CD14-positive monocyte (primary cell): ENCODE measurements around the gene ACP1. TPM values are rescaled to one million over a fixed set of nuclear protein-coding genes. Genes with fewer than 3 reads are reported as not detected.

Source experiments
- DNase-seq, 3 donors: peaks; one replicate each; pipeline ENCODE4 v3.0.0-alpha.2; 2011 to 2022
- H2AFZ ChIP-seq: 2 replicates; pipeline ENCODE4 v1.6.0; 2012; ENCODE audit warnings: mild to moderate bottlenecking, low read depth, low read length, inconsistent platforms; ENCODE audit not compliant: insufficient read depth, poor library complexity, severe bottlenecking
- H3K27ac ChIP-seq, 2 donors: 1 replicate in 1 of 2; 2 replicates in 1 of 2; pipeline ENCODE4 v1.5.1; 2012 to 2013; ENCODE audit warnings: low read length in 2 of 2, control low read depth in 1 of 2, inconsistent platforms in 1 of 2, low read depth in 1 of 2, mild to moderate bottlenecking in 1 of 2
- H3K27me3 ChIP-seq, 2 donors: one replicate each; pipeline versions ENCODE4 v1.6.0 to v1.6.1; 2011 to 2013; ENCODE audit warnings: low read length in 2 of 2; ENCODE audit not compliant: control insufficient read depth in 2 of 2, insufficient read depth in 2 of 2
- H3K36me3 ChIP-seq, 2 donors: replicated peaks in 1 of 2; 1 replicate in 1 of 2; 2 replicates in 1 of 2; pipeline versions ENCODE4 v1.5.1 to v1.6.1; 2012 to 2013; ENCODE audit warnings: low read length in 2 of 2, control low read depth in 1 of 2, inconsistent platforms in 1 of 2, mild to moderate bottlenecking in 1 of 2; ENCODE audit not compliant: insufficient read depth in 2 of 2, control insufficient read depth in 1 of 2
- H3K4me1 ChIP-seq, 2 donors: 1 replicate in 1 of 2; 2 replicates in 1 of 2; pipeline versions ENCODE4 v1.5.1 to v1.6.1; 2012 to 2013; ENCODE audit warnings: low read length in 2 of 2, control low read depth in 1 of 2, inconsistent platforms in 1 of 2, mild to moderate bottlenecking in 1 of 2, moderate library complexity in 1 of 2; ENCODE audit not compliant: insufficient read depth in 2 of 2, control insufficient read depth in 1 of 2
- H3K4me2 ChIP-seq: replicated peaks from 2 replicates; pipeline ENCODE3; 2012; ENCODE audit warnings: low read length, moderate library complexity, mild to moderate bottlenecking; ENCODE audit not compliant: poor library complexity, severe bottlenecking; ENCODE audit errors: extremely low read depth
- H3K4me3 ChIP-seq, 3 experiments: fragments of 200-600 bp in 1 of 3; sonication (generic) in 1 of 3; replicated peaks in 1 of 3; 1 replicate in 2 of 3; 2 replicates in 1 of 3; pipeline ENCODE4 v1.5.1; 2011 to 2013; ENCODE audit warnings: low read length in 3 of 3, mild to moderate bottlenecking in 3 of 3, control low read depth in 2 of 3, low read depth in 2 of 3, inconsistent platforms in 1 of 3, moderate library complexity in 1 of 3
- H3K79me2 ChIP-seq: 2 replicates; pipeline ENCODE4 v1.6.0; 2012; ENCODE audit warnings: mild to moderate bottlenecking, control low read depth, inconsistent platforms, low read length, moderate library complexity; ENCODE audit not compliant: insufficient read depth
- H3K9ac ChIP-seq: 2 replicates; pipeline ENCODE4 v1.6.0; 2017; ENCODE audit warnings: low read length, mild to moderate bottlenecking; ENCODE audit not compliant: insufficient read depth, poor library complexity, severe bottlenecking
- H3K9me3 ChIP-seq, 2 donors: replicated peaks in 1 of 2; 1 replicate in 1 of 2; 2 replicates in 1 of 2; pipeline versions ENCODE4 v1.5.1 to v1.6.1; 2012 to 2013; ENCODE audit warnings: low read length in 2 of 2, control low read depth in 1 of 2; ENCODE audit not compliant: control insufficient read depth in 1 of 2, insufficient read depth in 1 of 2
- H4K20me1 ChIP-seq: 2 replicates; pipeline ENCODE4 v1.6.0; 2012; ENCODE audit warnings: mild to moderate bottlenecking, low read length, control low read depth, moderate library complexity; ENCODE audit not compliant: insufficient read depth
- H3K27ac Mint-ChIP-seq, 7 donors: one replicate each; pipeline ENCODE4 v1.8.0; 2020; ENCODE audit warnings: mild to moderate bottlenecking in 7 of 7, mixed read lengths in 7 of 7, moderate library complexity in 6 of 7, inconsistent platforms in 2 of 7
- H3K27me3 Mint-ChIP-seq, 3 donors: one replicate each; pipeline ENCODE4 v1.8.0; 2021 to 2022; ENCODE audit warnings: low read depth in 3 of 3, mild to moderate bottlenecking in 3 of 3, mixed read lengths in 3 of 3, moderate library complexity in 3 of 3, inconsistent platforms in 1 of 3
- H3K36me3 Mint-ChIP-seq, 2 donors: one replicate each; pipeline ENCODE4 v1.8.0; 2020; ENCODE audit warnings: mixed read lengths in 2 of 2, inconsistent platforms in 1 of 2, mild to moderate bottlenecking in 1 of 2
- H3K4me1 Mint-ChIP-seq: one replicate; pipeline ENCODE4 v1.8.0; 2020; ENCODE audit warnings: mild to moderate bottlenecking, mixed read lengths
- H3K4me3 Mint-ChIP-seq, 2 donors: one replicate each; pipeline ENCODE4 v1.8.0; 2020; ENCODE audit warnings: mild to moderate bottlenecking in 2 of 2, mixed read lengths in 2 of 2, moderate library complexity in 1 of 2
- H3K9me3 Mint-ChIP-seq, 7 donors: one replicate each; pipeline ENCODE4 v1.8.0; 2020 to 2022; ENCODE audit warnings: mixed read lengths in 7 of 7, mild to moderate bottlenecking in 6 of 7, moderate library complexity in 6 of 7, inconsistent platforms in 2 of 7
- WGBS: methylation state at CpG from one replicate; pipeline ENCODE4 v1.1.5; 2013; ENCODE audit warnings: missing lambda C conversion rate; ENCODE audit not compliant: insufficient coverage; 5-methylcytosine and 5-hydroxymethylcytosine counted together
- intact Hi-C, 2 donors: fragments of 100-400 bp; cut with micrococcal nuclease; formaldehyde crosslinking; loops; one replicate each; pipeline versions ENCODE4 v1.15.0 to v1.15.1; 2023
- polyA plus RNA-seq, 3 donors: library from polyadenylated mRNA; depleted of rRNA in 1 of 3; unstranded in 2 of 3; stranded (reverse) in 1 of 3; fragments of 300-500 nt in 2 of 3; fragments of >200 nt in 1 of 3; fragmentation: Illumina TruSeq in 2 of 3; gene quantifications; 1 replicate in 2 of 3; 2 replicates in 1 of 3; pipeline ENCODE4 v1.2.3, GENCODE V29; 2012 to 2021
- TF ChIP-seq, protein P1 (sequence below): fragments of 200-600 bp; IDR thresholded peaks from one replicate; pipeline ENCODE4 v1.8.0; 2022; ENCODE audit warnings: antibody characterized with exemption, mild to moderate bottlenecking

Gene ACP1
- polyA plus RNA-seq, 3 donors: 51.8 to 77.0 (median 73.2) TPM

DNA sequence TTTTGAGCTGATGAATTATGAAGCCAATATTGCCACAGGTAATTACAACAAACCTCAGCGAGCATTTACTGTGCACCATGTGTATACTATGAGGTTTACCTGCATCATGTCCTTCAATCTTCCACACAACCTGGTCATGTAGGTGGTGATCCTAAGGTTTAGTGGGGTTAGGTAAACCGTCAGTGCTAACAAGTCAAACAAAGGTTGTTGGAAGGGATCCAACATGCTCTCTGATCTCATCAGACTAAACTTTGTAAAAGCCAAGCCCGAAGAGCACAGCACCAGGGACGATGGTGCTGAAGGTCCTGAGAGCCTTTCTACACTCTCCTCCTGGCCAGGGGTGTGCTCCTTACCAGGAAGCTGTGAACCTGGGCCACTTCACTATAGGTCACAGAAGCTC, 30.3 kb upstream of the ACP1 start:
- no peaks in the 10 kb centered on the region for H3K9me3 ChIP-seq
- H3K4me3 ChIP-seq: no peak overlapping the region
- H4K20me1 ChIP-seq: no peaks in the 10 kb centered on the region
- no peaks in the 10 kb centered on the region for H3K79me2 ChIP-seq
- H3K4me1 Mint-ChIP-seq: no peaks in the 10 kb centered on the region
- peaks cover 0 to 3% (median 0%) of the 10 kb centered on the region in 3 donors for H3K27me3 Mint-ChIP-seq
- no peak overlapping the region for H2AFZ ChIP-seq
- H3K4me2 ChIP-seq: no peak overlapping the region
- no peak overlapping the region for H3K27ac Mint-ChIP-seq
- H3K36me3 ChIP-seq: peaks cover 0 to 11% of the 10 kb centered on the region in 2 donors
- no peak overlapping the region for H3K4me3 Mint-ChIP-seq
- no peaks in the 10 kb centered on the region for H3K4me1 ChIP-seq
- no peak overlapping the region for H3K27ac ChIP-seq
- no peak for DNase-seq
- TF ChIP-seq, protein P1, sequence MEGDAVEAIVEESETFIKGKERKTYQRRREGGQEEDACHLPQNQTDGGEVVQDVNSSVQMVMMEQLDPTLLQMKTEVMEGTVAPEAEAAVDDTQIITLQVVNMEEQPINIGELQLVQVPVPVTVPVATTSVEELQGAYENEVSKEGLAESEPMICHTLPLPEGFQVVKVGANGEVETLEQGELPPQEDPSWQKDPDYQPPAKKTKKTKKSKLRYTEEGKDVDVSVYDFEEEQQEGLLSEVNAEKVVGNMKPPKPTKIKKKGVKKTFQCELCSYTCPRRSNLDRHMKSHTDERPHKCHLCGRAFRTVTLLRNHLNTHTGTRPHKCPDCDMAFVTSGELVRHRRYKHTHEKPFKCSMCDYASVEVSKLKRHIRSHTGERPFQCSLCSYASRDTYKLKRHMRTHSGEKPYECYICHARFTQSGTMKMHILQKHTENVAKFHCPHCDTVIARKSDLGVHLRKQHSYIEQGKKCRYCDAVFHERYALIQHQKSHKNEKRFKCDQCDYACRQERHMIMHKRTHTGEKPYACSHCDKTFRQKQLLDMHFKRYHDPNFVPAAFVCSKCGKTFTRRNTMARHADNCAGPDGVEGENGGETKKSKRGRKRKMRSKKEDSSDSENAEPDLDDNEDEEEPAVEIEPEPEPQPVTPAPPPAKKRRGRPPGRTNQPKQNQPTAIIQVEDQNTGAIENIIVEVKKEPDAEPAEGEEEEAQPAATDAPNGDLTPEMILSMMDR: no peak
- H3K27me3 ChIP-seq: no peaks in the 10 kb centered on the region
- peaks cover 15 to 16% of the 10 kb centered on the region in 2 donors for H3K36me3 Mint-ChIP-seq
- H3K9ac ChIP-seq: no peak overlapping the region
- 86% methylated on average over 2 of the region's 4 CpGs for WGBS
- no peaks in the 10 kb centered on the region for H3K9me3 Mint-ChIP-seq
- intact Hi-C loops: no loop called here

DNA sequence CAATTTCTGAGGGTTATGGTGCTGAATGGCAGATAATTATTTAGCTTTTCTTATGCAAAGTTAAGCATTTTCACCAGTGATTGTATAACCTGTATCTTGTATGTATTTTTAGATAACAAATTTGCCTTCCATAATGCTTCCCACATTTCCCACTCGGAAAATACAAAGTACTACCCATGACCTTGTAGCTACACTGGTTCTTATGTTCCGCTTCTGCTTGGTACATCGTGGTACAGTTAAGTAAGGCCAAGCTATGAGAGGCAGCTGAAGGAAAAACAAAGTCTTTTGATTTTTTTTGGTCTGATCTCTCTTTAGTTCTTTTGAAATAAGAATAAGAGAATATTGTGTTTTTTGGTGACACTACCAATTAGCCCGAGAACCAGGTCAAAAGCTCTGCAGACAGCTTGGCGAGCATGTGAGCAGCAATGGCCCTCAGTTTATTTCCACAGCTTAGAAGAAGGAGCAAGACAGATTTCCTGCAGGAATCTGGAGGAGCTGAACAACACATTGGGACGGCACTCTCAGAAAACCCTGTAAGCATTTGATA, 27.7 kb upstream of the ACP1 start:
- Histone ChIP-seq H3K27me3 (no peaks in the 10 kb centered on the region), H3K4me3 (no peak overlapping the region), H3K9me3 (no peaks in the 10 kb centered on the region), H3K9ac (no peak overlapping the region), H3K4me2 (no peak overlapping the region), H2AFZ (no peak overlapping the region), H3K27ac (no peak overlapping the region), H3K36me3 (no peaks in the 10 kb centered on the region), H3K79me2 (no peaks in the 10 kb centered on the region), H3K4me1 (no peaks in the 10 kb centered on the region), H4K20me1 (no peaks in the 10 kb centered on the region)
- TF ChIP-seq, protein P1: no peak
- H3K27me3 Mint-ChIP-seq: peaks cover 0 to 3% (median 0%) of the 10 kb centered on the region in 3 donors
- H3K9me3 Mint-ChIP-seq: peaks cover 0 to 5% (median 0%) of the 10 kb centered on the region in 7 donors
- H3K27ac Mint-ChIP-seq: no peak overlapping the region
- no peak overlapping the region for H3K4me3 Mint-ChIP-seq
- H3K4me1 Mint-ChIP-seq: no peaks in the 10 kb centered on the region
- intact Hi-C loops: no loop called here
- no peak for DNase-seq
- peaks cover 17 to 19% of the 10 kb centered on the region in 2 donors for H3K36me3 Mint-ChIP-seq
- 97% methylated on average over 2 of the region's 6 CpGs for WGBS
